Heart right ventricle (tissue), 16 donors: ENCODE results near the gene GPX5. TPM values are rescaled to one million over a fixed set of nuclear protein-coding genes. Genes with fewer than 3 reads are reported as not detected.

Source experiments
- ATAC-seq, 8 donors: fragments of 200-7000 bp; cut with Tn5 transposase; one replicate each; pipeline ENCODE4 v1.9.1; 2020; ENCODE audit warnings: mild to moderate bottlenecking in 8 of 8, moderate library complexity in 8 of 8, moderate number of reproducible peaks in 1 of 8
- DNase-seq, 2 donors: peaks; one replicate each; pipeline ENCODE4 v3.0.0-alpha.2; 2020
- H3K27ac ChIP-seq, 10 donors: fragments of 200-600 bp; sonication (generic) in 2 of 10; one replicate each; pipeline versions ENCODE4 v1.5.0 to v1.8.0; 2020 to 2022; ENCODE audit warnings: mild to moderate bottlenecking in 3 of 10
- H3K27me3 ChIP-seq, 7 donors: fragments of 200-600 bp; one replicate each; pipeline ENCODE4 v1.8.0; 2021 to 2022; ENCODE audit warnings: mild to moderate bottlenecking in 2 of 7
- H3K36me3 ChIP-seq, 9 donors: fragments of 200-600 bp; sonication (generic) in 1 of 9; one replicate each; pipeline versions ENCODE4 v1.5.0 to v1.8.0; 2020 to 2022; ENCODE audit warnings: mild to moderate bottlenecking in 2 of 9
- H3K4me1 ChIP-seq, 9 donors: fragments of 200-600 bp; sonication (generic) in 1 of 9; one replicate each; pipeline versions ENCODE4 v1.5.0 to v1.8.0; 2020 to 2022; ENCODE audit warnings: mild to moderate bottlenecking in 4 of 9
- H3K4me3 ChIP-seq, 10 donors: fragments of 200-600 bp; sonication (generic) in 2 of 10; one replicate each; pipeline versions ENCODE4 v1.5.0 to v1.8.0; 2020 to 2022; ENCODE audit warnings: mild to moderate bottlenecking in 7 of 10, moderate library complexity in 2 of 10
- H3K9me3 ChIP-seq, 11 donors: fragments of 200-600 bp in 10 of 11; sonication (generic) in 2 of 11; one replicate each; pipeline versions ENCODE4 v1.5.0 to v1.8.0; 2013 to 2022; ENCODE audit warnings: mild to moderate bottlenecking in 2 of 11, control low read depth in 1 of 11, moderate library complexity in 1 of 11
- CTCF ChIP-seq, 9 donors: fragments of 200-600 bp; sonication (generic) in 2 of 9; IDR thresholded peaks; one replicate each; pipeline versions ENCODE4 v1.5.0 to v1.8.0; 2021 to 2022; ENCODE audit warnings: antibody characterized with exemption in 9 of 9, mild to moderate bottlenecking in 5 of 9, moderate library complexity in 1 of 9
- WGBS, 2 donors: extraction: QIAGEN DNeasy Blood & Tissue Kit; methylation state at CpG; one replicate each; pipeline ENCODE4 v1.1.7; 2013; ENCODE audit warnings: inconsistent platforms in 1 of 2; 5-methylcytosine and 5-hydroxymethylcytosine counted together
- intact Hi-C, 10 donors: fragments of 100-400 bp; cut with DNase I; formaldehyde crosslinking; loops; one replicate each; pipeline versions ENCODE4 v1.11.1 to v1.14.2; 2022
- polyA plus RNA-seq, 2 donors: library from polyadenylated mRNA; stranded (reverse); fragments of 200-250 nt; gene quantifications; one replicate each; pipeline ENCODE4 v1.2.3, GENCODE V29; 2013
- total RNA-seq, 10 donors: library from RNA; stranded (reverse); fragmentation: NEBNext Ultra II Directional in 3 of 10; extraction: Animal tissue kit (Norgen Biotek cat#: 25700) in 3 of 10; gene quantifications; one replicate each; pipeline versions ENCODE4 v1.2.1 to v1.2.4, GENCODE V29; 2021 to 2023
- donor health status: Arrhythmogenic right ventricular cardiomyopathy.
- donor health status: ischemic (EF 13 %, LVEDD 7.1; RV severe dilation, severe dysfunction).
- donor health status: healthy with polysubstance abuse.
- donor health status: DM: no; HTN: yes; CAD: no.
- donor health status: DM: no; HTN: no; CAD: no.
- donor health status: ischemic (EF 25% LVEDD 6.9; RV normal size, moderate dysfunction).
- donor health status: ischemic (EF 25% LVEDD 5.7; RV mildly dilated, moderate dysfunction).
- donor health status: healthy.
- donor health status: DM: yes; HTN: yes; CAD: no.
- donor health status: Ischemic cardiomyopathy.
- donor health status: ischemic (EF 35%, LVEDD 5.7; RV mildly dilated, moderate dysfunction).
- donor health status: nonischemic (EF 11% LVEDD 7.7; RV severe dilation, severe dysfunction).
- donor health status: DM: yes; HTN: yes; CAD: no.
- donor health status: PGD.
- donor health status: ischemic (EF 29% LVEDD 5.4; RV normal size, mild dysfunction).
- donor health status: nonischemic (EF 23%, LVEDD 6.1; RV moderate dilation, normal function).

GPX5 gene
- total and polyA plus RNA-seq, 12 donors = not detected

GRCh38 chr6:28565823-28566526 lies 40.3 kb downstream of the GPX5 start:
- Histone ChIP-seq H3K9me3 (no peaks in the 10 kb centered on the region), H3K4me3 (no peak overlapping the region), H3K27me3 (peaks cover 0 to 52% (median 7%) of the 10 kb centered on the region in 7 donors), H3K36me3 (no peaks in the 10 kb centered on the region), H3K27ac (no peak overlapping the region), H3K4me1 (no peaks in the 10 kb centered on the region)
- no peak for TF ChIP-seq CTCF (IDR thresholded peaks at IDR 0.05)
- ATAC-seq = no peak
- 54 to 55% methylated on average over 7 of the region's 7 CpGs for WGBS, 2 donors
- DNase-seq = no peak
- intact Hi-C loops = no loop called here

- Histone ChIP-seq H3K4me1 (no peaks in the 10 kb centered on the region), H3K27me3 (peaks cover 0 to 46% (median 7%) of the 10 kb centered on the region in 7 donors), H3K4me3 (no peak overlapping the region), H3K36me3 (no peaks in the 10 kb centered on the region), H3K27ac (no peak overlapping the region), H3K9me3 (no peaks in the 10 kb centered on the region)
- TF ChIP-seq CTCF (IDR thresholded peaks at IDR 0.05) = no peak
- intact Hi-C loops = no loop called here
- DNase-seq (no peak), ATAC-seq (no peak)
- WGBS, 2 donors = 85 to 90% methylated on average over 12 of the region's 12 CpGs
These were observed 41.0 kb downstream of the GPX5 start for GRCh38 chr6:28566527-28567252.

GRCh38 chr6:28567506-28567905 lies 41.8 kb downstream of the GPX5 start:
- Histone ChIP-seq H3K4me1 (no peaks in the 10 kb centered on the region), H3K27me3 (peaks cover 0 to 45% (median 7%) of the 10 kb centered on the region in 7 donors), H3K9me3 (no peaks in the 10 kb centered on the region), H3K27ac (no peak overlapping the region), H3K36me3 (no peaks in the 10 kb centered on the region), H3K4me3 (no peak overlapping the region)
- intact Hi-C loops = no loop called here
- no peak for DNase-seq
- no peak for TF ChIP-seq CTCF (IDR thresholded peaks at IDR 0.05)
- no peak for ATAC-seq

- Histone ChIP-seq H3K27me3 (peaks cover 0 to 35% (median 7%) of the 10 kb centered on the region in 7 donors), H3K36me3 (no peaks in the 10 kb centered on the region), H3K4me1 (no peaks in the 10 kb centered on the region), H3K4me3 (no peak overlapping the region), H3K27ac (no peak overlapping the region), H3K9me3 (no peaks in the 10 kb centered on the region)
- DNase-seq (no peak), ATAC-seq (no peak)
- no peak for TF ChIP-seq CTCF (IDR thresholded peaks at IDR 0.05)
- 97% methylated on average over 4 of the region's 4 CpGs for WGBS, 2 donors
- intact Hi-C loops = no loop called here
These were observed 42.9 kb downstream of the GPX5 start for GRCh38 chr6:28568515-28569108.
